Naive thymus-derived CD4-positive, alpha-beta T cell (primary cell): ENCODE results near the gene RNF167. TPM values are rescaled to one million over a fixed set of nuclear protein-coding genes. Genes with fewer than 3 reads are reported as not detected.

ENCODE experiments used
- ATAC-seq: fragments of 150-1000 bp; cut with Tn5 transposase; 2 replicates; pipeline ENCODE4 v1.10.0; 2021; ENCODE audit warnings: mild to moderate bottlenecking, moderate library complexity
- CTCF ChIA-PET: fragments of 350-600 bp; sonication (Branson Sonifier 250); formaldehyde crosslinking; loops from one replicate; lab custom pipeline; 2021; ENCODE audit warnings: antibody characterized with exemption; lab: Charles Lee
- POLR2A ChIA-PET: fragments of 350-600 bp; sonication (Branson Sonifier 250); formaldehyde crosslinking; loops from one replicate; lab custom pipeline; 2021; ENCODE audit warnings: antibody characterized with exemption, inconsistent platforms; lab: Charles Lee
- DNase-seq, 9 donors: peaks; one replicate each; pipeline versions ENCODE4 v3.0.0 to v3.0.0-alpha.2; 2020 to 2022; ENCODE audit warnings: mixed read lengths in 1 of 9
- H3K27ac ChIP-seq: one replicate; pipeline ENCODE4 v1.7.0; 2013; ENCODE audit warnings: mild to moderate bottlenecking, low read depth, low read length, moderate library complexity
- H3K27me3 ChIP-seq, 2 donors: one replicate each; pipeline ENCODE4 v1.7.0; 2013; ENCODE audit warnings: low read length in 2 of 2, mild to moderate bottlenecking in 2 of 2, moderate library complexity in 2 of 2; ENCODE audit not compliant: control insufficient read depth in 2 of 2, insufficient read depth in 2 of 2
- H3K36me3 ChIP-seq, 3 experiments: 1 replicate in 2 of 3; 2 replicates in 1 of 3; pipeline ENCODE4 v1.7.0; 2013; ENCODE audit warnings: low read length in 3 of 3, mild to moderate bottlenecking in 3 of 3, moderate library complexity in 1 of 3; ENCODE audit not compliant: insufficient read depth in 3 of 3, control insufficient read depth in 2 of 3
- H3K4me1 ChIP-seq, 2 donors: one replicate each; pipeline ENCODE4 v1.7.0; 2013; ENCODE audit warnings: low read length in 2 of 2, mild to moderate bottlenecking in 2 of 2, moderate library complexity in 1 of 2; ENCODE audit not compliant: control insufficient read depth in 2 of 2, insufficient read depth in 2 of 2
- H3K4me3 ChIP-seq: 2 replicates; pipeline ENCODE4 v1.7.0; 2013; ENCODE audit warnings: mild to moderate bottlenecking, low read length
- H3K9me3 ChIP-seq, 3 experiments: 1 replicate in 2 of 3; 2 replicates in 1 of 3; pipeline ENCODE4 v1.7.0; 2013; ENCODE audit warnings: low read length in 3 of 3; ENCODE audit not compliant: control insufficient read depth in 2 of 3
- H3K27ac Mint-ChIP-seq, 9 donors: one replicate each; pipeline ENCODE4 v1.8.0; 2020 to 2022; ENCODE audit warnings: mixed read lengths in 9 of 9, mild to moderate bottlenecking in 8 of 9, moderate library complexity in 5 of 9, inconsistent platforms in 2 of 9
- H3K27me3 Mint-ChIP-seq, 5 donors: one replicate each; pipeline ENCODE4 v1.8.0; 2021 to 2022; ENCODE audit warnings: mixed read lengths in 5 of 5, mild to moderate bottlenecking in 1 of 5
- H3K36me3 Mint-ChIP-seq, 5 donors: one replicate each; pipeline ENCODE4 v1.8.0; 2020 to 2022; ENCODE audit warnings: mixed read lengths in 5 of 5, mild to moderate bottlenecking in 3 of 5, inconsistent platforms in 1 of 5
- H3K4me1 Mint-ChIP-seq, 7 donors: one replicate each; pipeline ENCODE4 v1.8.0; 2020 to 2022; ENCODE audit warnings: mixed read lengths in 7 of 7, mild to moderate bottlenecking in 3 of 7, inconsistent platforms in 1 of 7
- H3K4me3 Mint-ChIP-seq, 10 donors: one replicate each; pipeline ENCODE4 v1.8.0; 2020 to 2022; ENCODE audit warnings: mild to moderate bottlenecking in 10 of 10, mixed read lengths in 10 of 10, moderate library complexity in 6 of 10, inconsistent platforms in 2 of 10
- H3K9me3 Mint-ChIP-seq, 11 donors: one replicate each; pipeline ENCODE4 v1.8.0; 2020 to 2022; ENCODE audit warnings: mixed read lengths in 11 of 11, mild to moderate bottlenecking in 4 of 11, inconsistent platforms in 1 of 11, moderate library complexity in 1 of 11
- intact Hi-C, 2 donors: fragments of 100-400 bp; cut with micrococcal nuclease; formaldehyde crosslinking; loops; one replicate each; pipeline ENCODE4 v1.15.1; 2023
- polyA plus RNA-seq, 2 donors: library from polyadenylated mRNA; unstranded; fragments of 300-500 nt; fragmentation: Illumina TruSeq; gene quantifications; one replicate each; pipeline ENCODE4 v1.2.3, GENCODE V29; 2021
- total RNA-seq, 6 experiments: library from RNA in 5 of 6; stranded (reverse) in 5 of 6; gene quantifications; 1 replicate in 5 of 6; 2 replicates in 1 of 6; pipeline ENCODE4 v1.2.3 and lab custom pipeline; 2021 to 2026

RNF167 gene
- total and polyA plus RNA-seq, 7 experiments from 2014 or later = 25.3 to 248 (median 103) TPM

DNA sequence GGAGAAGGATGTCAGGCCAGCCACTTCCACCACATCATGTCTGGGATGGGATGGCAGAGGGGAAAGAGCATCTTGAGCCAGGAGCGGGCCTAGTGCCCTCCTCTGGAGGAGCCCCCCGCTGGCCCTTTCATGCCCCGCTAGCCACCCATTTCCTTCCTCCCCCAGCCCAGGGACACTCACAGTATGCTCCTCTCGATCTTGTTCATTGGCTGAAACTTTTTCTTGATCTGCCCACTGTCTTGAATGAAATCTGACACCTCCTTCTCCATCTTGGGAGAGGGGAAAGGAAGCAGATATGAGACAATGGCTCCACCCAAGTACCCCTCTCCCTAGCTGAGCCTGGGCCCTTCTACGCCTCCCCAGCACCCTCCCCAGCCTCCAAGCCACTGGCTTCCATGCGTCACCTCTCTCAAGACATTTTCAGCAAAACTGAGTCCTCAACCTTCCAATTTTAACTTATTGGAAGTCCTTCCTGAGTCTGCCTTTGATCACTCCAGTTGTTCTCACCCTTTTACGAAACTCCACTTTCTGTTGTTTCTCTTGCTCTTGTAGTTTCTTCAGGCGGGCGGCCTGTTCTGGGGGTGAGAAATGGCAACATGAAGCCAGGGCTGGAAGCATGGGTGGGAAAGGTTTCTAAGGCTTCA lies 20.3 kb downstream of the RNF167 start:
- Histone ChIP-seq H3K27ac (no peak overlapping the region), H3K4me3 (no peak overlapping the region), H3K9me3 (no peaks in the 10 kb centered on the region), H3K36me3 (peaks cover 0 to 20% (median 6%) of the 10 kb centered on the region in 3 experiments), H3K27me3 (no peaks in the 10 kb centered on the region), H3K4me1 (peaks cover 0 to 7% of the 10 kb centered on the region in 2 donors)
- no peak for ATAC-seq
- peaks cover 0 to 24% (median 15%) of the 10 kb centered on the region in 7 donors for H3K4me1 Mint-ChIP-seq
- peak overlapping the region in 1 of 9 donors; percentile 15 for H3K27ac Mint-ChIP-seq
- peaks cover 4 to 25% (median 14%) of the 10 kb centered on the region in 5 donors for H3K36me3 Mint-ChIP-seq
- intact Hi-C loops = no loop called here
- DNase-seq = no peak
- H3K27me3 Mint-ChIP-seq = no peaks in the 10 kb centered on the region
- no peaks in the 10 kb centered on the region for H3K9me3 Mint-ChIP-seq
- CTCF ChIA-PET = no interaction called here
- no peak overlapping the region for H3K4me3 Mint-ChIP-seq
- POLR2A ChIA-PET = interaction anchor here (1.6 kb wide), 1 partner anchor 10 kb away, joined by 4 read pairs; the partner anchor contains the start of gene ENO3

DNA sequence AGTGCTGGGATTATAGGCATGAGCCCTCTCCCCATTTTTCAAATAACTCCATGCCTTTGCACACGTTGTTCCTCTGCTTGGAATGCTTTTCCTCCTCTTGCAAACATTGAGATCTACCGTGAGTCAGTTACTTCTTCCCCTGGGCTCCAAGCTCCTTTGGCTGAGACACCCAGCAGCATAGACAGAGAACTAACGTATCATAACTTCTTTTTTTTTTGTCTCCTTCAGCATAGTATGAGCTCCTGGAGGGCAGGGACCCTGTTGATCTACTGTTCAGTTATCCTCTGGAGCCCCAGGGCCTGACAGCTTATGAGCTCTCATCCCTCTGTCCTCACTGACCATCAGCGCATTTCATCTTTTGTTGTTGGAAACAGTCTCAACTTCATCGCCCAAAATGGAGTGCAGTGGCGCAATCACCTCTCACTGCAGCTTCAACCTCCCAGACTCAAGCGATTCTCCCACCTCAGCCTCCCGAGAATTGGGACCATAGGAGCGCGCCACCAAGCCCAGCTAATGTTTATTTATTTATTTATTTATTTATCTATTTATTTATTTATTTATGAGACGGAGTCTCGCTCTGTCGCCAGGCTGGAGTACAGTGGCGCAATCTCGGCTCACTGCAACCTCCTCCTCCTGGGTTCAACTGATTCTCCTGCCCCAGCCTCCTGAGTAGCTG lies 25.4 kb downstream of the RNF167 start:
- ATAC-seq (no peak), DNase-seq (no peak)
- Mint-ChIP-seq H3K4me3 (peak overlapping the region in 6 of 10 donors; percentile 10 to 45 (median 42)), H3K27ac (peak overlapping the region in 3 of 9 donors; percentile 21 to 86 (median 48)), H3K27me3 (no peaks in the 10 kb centered on the region), H3K36me3 (peaks cover 5 to 32% (median 11%) of the 10 kb centered on the region in 5 donors), H3K9me3 (no peaks in the 10 kb centered on the region), H3K4me1 (peaks cover 8 to 27% (median 17%) of the 10 kb centered on the region in 7 donors)
- Histone ChIP-seq H3K4me3 (no peak overlapping the region), H3K4me1 (peaks cover 17 to 22% of the 10 kb centered on the region in 2 donors), H3K9me3 (no peaks in the 10 kb centered on the region), H3K36me3 (peaks cover 0 to 25% (median 0%) of the 10 kb centered on the region in 3 experiments), H3K27me3 (no peaks in the 10 kb centered on the region), H3K27ac (no peak overlapping the region)
- POLR2A ChIA-PET = interaction anchor here (0.7 to 10.3 kb wide), 5 partner anchors 10 to 84 kb away, joined by 3 to 278 read pairs (median 50); partner anchors contain the start of genes CAMTA2, ENO3, PFN1 and RNF167
- CTCF ChIA-PET = interaction anchor here (0.9 to 2.0 kb wide), 3 partner anchors 9 to 14 kb away, joined by 3 to 6 read pairs (median 4); partner anchors contain the start of gene ENO3
- intact Hi-C loops = loop anchor here (5.0 kb wide), 2 partner anchors 147 to 598 kb away; partner anchors contain the start of genes UBE2G1 (in 1 of the 2) and ZNF232 (in 1 of the 2)

DNA sequence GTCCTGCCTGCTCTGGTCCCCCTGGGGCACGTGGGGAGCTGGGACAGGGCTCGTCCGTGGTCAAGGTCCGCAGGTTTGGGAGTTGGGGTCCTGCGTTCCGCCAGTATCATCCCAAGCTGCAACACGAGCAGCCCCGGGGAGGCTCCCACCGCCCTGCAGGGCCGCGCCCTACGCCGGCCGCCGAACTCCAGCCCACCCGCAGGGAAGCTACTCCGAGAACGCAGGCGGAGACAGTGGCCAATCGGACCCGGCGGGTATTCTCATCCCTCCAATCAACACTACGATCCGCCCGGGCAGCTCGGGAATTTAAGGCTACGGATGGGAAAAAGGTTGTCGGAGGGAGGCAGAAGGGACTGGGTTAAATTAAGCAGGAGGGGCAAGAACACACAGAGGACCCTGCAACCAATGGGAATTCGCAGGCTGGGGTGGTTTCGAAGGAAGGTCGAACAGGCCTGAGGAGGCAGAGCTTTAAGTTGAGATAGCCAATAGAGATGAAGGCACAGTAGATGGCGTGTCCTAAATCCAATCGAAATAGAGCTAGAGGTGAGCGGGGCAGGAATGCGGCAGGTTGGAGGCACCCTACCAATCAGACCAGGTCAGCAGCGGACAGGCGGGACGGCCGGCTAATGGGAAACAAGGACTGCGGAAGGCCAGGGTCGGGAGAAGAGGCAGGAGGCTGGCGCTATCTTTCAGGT lies 26.9 kb downstream of the RNF167 start:
- Histone ChIP-seq H3K4me3 (peak overlapping the region; percentile 93), H3K4me1 (peaks cover 17 to 22% of the 10 kb centered on the region in 2 donors), H3K36me3 (peaks cover 0 to 28% (median 1%) of the 10 kb centered on the region in 3 experiments), H3K27ac (peak overlapping the region; percentile 79), H3K9me3 (no peaks in the 10 kb centered on the region), H3K27me3 (no peaks in the 10 kb centered on the region)
- H3K9me3 Mint-ChIP-seq = no peaks in the 10 kb centered on the region
- H3K36me3 Mint-ChIP-seq = peaks cover 3 to 35% (median 10%) of the 10 kb centered on the region in 5 donors
- ChIA-PET POLR2A (interaction anchor here (0.7 to 10.3 kb wide), 24 partner anchors 10 to 601 kb away, joined by 3 to 278 read pairs (median 4); partner anchors contain the start of genes C17orf107, CAMTA2, CHRNE and ENO3), CTCF (interaction anchor here (0.5 to 3.1 kb wide), 14 partner anchors 9 to 1122 kb away, joined by 3 to 13 read pairs (median 5); partner anchors contain the start of genes ENO3, PFN1, RNF167 and SLC25A11)
- DNase-seq = peak in 8 of 9 donors; percentile 25 to 97 (median 95)
- peaks cover 15 to 32% (median 24%) of the 10 kb centered on the region in 7 donors for H3K4me1 Mint-ChIP-seq
- ATAC-seq = peak; percentile 89
- no peak overlapping the region for H3K4me3 Mint-ChIP-seq
- intact Hi-C loops = loop anchor here (1.0 to 5.0 kb wide), 16 partner anchors 13 to 601 kb away; partner anchors contain the start of genes ARRB2 (in 2 of the 2), CAMTA2 (in 2 of the 2), INCA1 (in 2 of the 2) and KIF1C (in 2 of the 2)
- H3K27ac Mint-ChIP-seq = peak overlapping the region in 3 of 9 donors; percentile 72 to 90 (median 81)
- no peaks in the 10 kb centered on the region for H3K27me3 Mint-ChIP-seq

DNA sequence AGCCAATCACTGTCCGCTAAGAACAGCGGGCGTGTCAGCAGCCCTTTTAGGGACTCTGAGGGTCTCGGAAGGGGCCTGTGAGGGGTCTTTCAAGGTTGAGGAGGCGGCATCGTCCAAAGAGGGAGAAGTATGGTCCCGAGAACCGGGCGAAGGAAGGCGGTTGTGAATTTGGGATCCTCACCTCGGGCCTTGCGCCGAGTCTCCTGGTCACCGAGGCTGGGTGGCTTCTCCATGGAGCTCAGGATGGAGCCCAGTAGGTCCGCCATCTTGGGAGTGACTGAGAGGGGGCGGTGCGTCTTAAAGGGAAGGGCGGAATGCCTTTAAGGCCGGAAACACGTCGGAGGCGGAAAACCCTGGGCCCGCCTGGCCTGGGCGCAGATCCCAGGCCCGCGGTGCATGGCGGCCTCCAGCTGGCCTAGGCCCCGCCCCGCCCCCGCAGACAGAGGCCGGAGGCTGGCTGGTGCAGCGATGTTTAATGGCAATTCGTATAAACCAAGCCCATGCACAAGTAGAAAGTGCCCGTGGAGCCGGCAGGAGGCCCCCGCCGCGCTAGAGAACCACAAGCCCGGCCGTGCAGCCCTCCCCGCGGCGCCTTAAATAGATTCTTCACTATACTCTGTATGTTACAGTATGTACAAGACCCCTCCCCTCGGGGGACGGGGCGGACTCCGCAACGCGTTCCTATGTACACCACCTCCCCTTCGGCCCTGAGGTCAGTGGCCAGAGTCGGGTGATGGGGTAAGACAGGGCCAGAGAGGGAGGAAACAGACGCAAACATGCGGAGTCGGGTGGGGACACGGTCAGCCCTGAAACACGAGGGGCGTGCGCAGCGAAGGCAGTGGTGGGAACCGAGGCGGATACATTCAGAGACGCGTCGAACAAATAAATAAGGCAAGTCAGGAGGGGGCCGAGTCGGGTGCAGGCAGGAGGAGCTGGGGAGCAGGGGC lies 27.7 kb downstream of the RNF167 start, which contains the start of gene SPAG7:
TSS of gene SPAG7 (minus strand) at position 279 of the 947 bp plus-strand sequence. CDS start at position 266, 13 bp downstream.
- Mint-ChIP-seq H3K9me3 (no peaks in the 10 kb centered on the region), H3K4me1 (peaks cover 15 to 32% (median 24%) of the 10 kb centered on the region in 7 donors), H3K4me3 (no peak within 1 kb of the TSS), H3K27ac (peak within 1 kb of the TSS in 4 of 9 donors; percentile 72 to 90 (median 83)), H3K36me3 (peaks cover 3 to 35% (median 11%) of the 10 kb centered on the region in 5 donors), H3K27me3 (no peaks in the 10 kb centered on the region)
- intact Hi-C loops = loop anchor here (1.0 to 5.0 kb wide), 16 partner anchors 12 to 602 kb away; partner anchors contain the start of genes ARRB2 (in 2 of the 2), CAMTA2 (in 2 of the 2), INCA1 (in 2 of the 2) and KIF1C (in 2 of the 2)
- Histone ChIP-seq H3K27me3 (no peaks in the 10 kb centered on the region), H3K36me3 (peaks cover 0 to 36% (median 5%) of the 10 kb centered on the region in 3 experiments), H3K4me3 (peak within 1 kb of the TSS; percentile 93), H3K4me1 (peaks cover 17 to 22% of the 10 kb centered on the region in 2 donors), H3K27ac (peak within 1 kb of the TSS; percentile 79), H3K9me3 (no peaks in the 10 kb centered on the region)
- ATAC-seq (peak; percentile 85), DNase-seq (peak; percentile 87 to 98 (median 96))
- ChIA-PET POLR2A (interaction anchor here (0.7 to 10.3 kb wide), 27 partner anchors 11 to 602 kb away, joined by 3 to 278 read pairs (median 3); partner anchors contain the start of genes ARRB2, C17orf107, CAMTA2 and CHRNE), CTCF (interaction anchor here (0.5 to 3.1 kb wide), 15 partner anchors 10 to 1123 kb away, joined by 3 to 13 read pairs (median 5); partner anchors contain the start of genes ENO3, PFN1, RNF167 and SLC25A11)

DNA sequence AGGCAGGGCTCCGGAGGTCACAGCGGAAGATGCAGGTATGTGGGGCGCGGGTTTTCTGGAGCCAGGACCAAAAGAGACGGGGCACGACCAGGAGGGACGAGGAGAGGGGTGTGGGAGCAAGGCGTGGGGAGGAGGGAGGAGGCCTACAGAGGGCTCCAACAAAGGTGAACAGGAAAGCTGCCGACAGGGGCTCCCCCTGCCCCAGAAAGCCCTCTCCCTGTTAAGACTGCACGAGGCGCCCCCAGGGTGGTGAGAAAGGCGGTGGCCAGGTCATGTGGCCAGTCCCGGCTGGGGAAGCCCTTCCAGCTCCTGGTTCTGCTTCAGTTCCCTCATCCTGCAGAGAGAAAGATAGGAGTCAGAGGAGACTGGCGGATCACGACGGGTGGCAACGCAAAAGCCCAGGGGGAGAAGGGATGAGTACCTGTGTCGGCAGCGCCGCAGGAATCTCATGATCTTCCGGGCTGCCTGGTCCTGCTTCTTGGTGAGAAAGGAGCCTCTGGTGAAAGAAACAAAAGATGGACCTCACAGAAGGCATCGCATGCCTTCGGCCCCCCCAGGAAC lies 28.5 kb downstream of the RNF167 start:
- intact Hi-C loops = loop anchor here (5.0 kb wide), 2 partner anchors 144 to 601 kb away; partner anchors contain the start of genes UBE2G1 (in 1 of the 2) and ZNF232 (in 1 of the 2)
- H3K36me3 Mint-ChIP-seq = peaks cover 3 to 37% (median 9%) of the 10 kb centered on the region in 5 donors
- H3K4me3 Mint-ChIP-seq = no peak overlapping the region
- DNase-seq = peak in 2 of 9 donors; percentile 42 to 48
- H3K27me3 Mint-ChIP-seq = no peaks in the 10 kb centered on the region
- H3K36me3 ChIP-seq = peaks cover 0 to 43% (median 5%) of the 10 kb centered on the region in 3 experiments
- no peak overlapping the region for H3K27ac Mint-ChIP-seq
- H3K9me3 ChIP-seq = no peaks in the 10 kb centered on the region
- H3K4me1 Mint-ChIP-seq = peaks cover 15 to 30% (median 21%) of the 10 kb centered on the region in 7 donors
- H3K27ac ChIP-seq = peak overlapping the region; percentile 79
- H3K9me3 Mint-ChIP-seq = peaks cover 0 to 2% (median 0%) of the 10 kb centered on the region in 11 donors
- no peaks in the 10 kb centered on the region for H3K27me3 ChIP-seq
- peaks cover 17 to 22% of the 10 kb centered on the region in 2 donors for H3K4me1 ChIP-seq
- CTCF ChIA-PET = interaction anchor here (0.9 to 3.1 kb wide), 4 partner anchors 12 to 93 kb away, joined by 3 to 13 read pairs (median 4); no protein-coding TSS in a partner anchor
- no peak for ATAC-seq
- POLR2A ChIA-PET = interaction anchor here (0.7 to 10.3 kb wide), 9 partner anchors 12 to 258 kb away, joined by 3 to 278 read pairs (median 20); partner anchors contain the start of genes ARRB2, C17orf107, CAMTA2 and ENO3
- peak overlapping the region; percentile 93 for H3K4me3 ChIP-seq
